Hepatocyte (in vitro differentiated cells): ENCODE measurements around the gene ATXN1. TPM values are rescaled to one million over a fixed set of nuclear protein-coding genes. Genes with fewer than 3 reads are reported as not detected.
A peak's percentile ranks its signal among the peaks of the same experiment; 100 is the strongest.

Experiments
- DNase-seq: peaks from one replicate; pipeline ENCODE4 v3.0.0-alpha.2; 2016; ENCODE audit warnings: low spot score
- H2AFZ ChIP-seq: fragments of 200-600 bp; sonication (generic); 2 replicates; pipeline ENCODE4 v1.6.0; 2016; ENCODE audit warnings: antibody characterized with exemption, mild to moderate bottlenecking
- H3K27ac ChIP-seq: fragments of 200-600 bp; sonication (generic); 2 replicates; pipeline ENCODE4 v1.5.1; 2016; ENCODE audit warnings: mild to moderate bottlenecking
- H3K27me3 ChIP-seq: fragments of 200-600 bp; sonication (generic); 2 replicates; pipeline ENCODE4 v1.6.1; 2016
- H3K36me3 ChIP-seq: fragments of 200-600 bp; sonication (generic); replicated peaks from 2 replicates; pipeline ENCODE4 v1.5.1; 2016; ENCODE audit warnings: low read depth; ENCODE audit not compliant: insufficient read depth
- H3K4me1 ChIP-seq: fragments of 200-600 bp; sonication (generic); 2 replicates; pipeline ENCODE4 v1.5.1; 2016; ENCODE audit warnings: mild to moderate bottlenecking, moderate library complexity; ENCODE audit not compliant: insufficient read depth
- H3K4me2 ChIP-seq: fragments of 200-600 bp; sonication (generic); 2 replicates; pipeline ENCODE4 v1.6.0; 2016
- H3K4me3 ChIP-seq: fragments of 200-600 bp; sonication (generic); 2 replicates; pipeline ENCODE4 v1.5.1; 2016; ENCODE audit warnings: mild to moderate bottlenecking
- H3K79me2 ChIP-seq: fragments of 200-600 bp; sonication (generic); 2 replicates; pipeline ENCODE4 v1.6.0; 2017; ENCODE audit warnings: mild to moderate bottlenecking
- H3K9me2 ChIP-seq: fragments of 200-600 bp; sonication (generic); replicated peaks from 2 replicates; pipeline ENCODE4 v1.6.0; 2017; ENCODE audit warnings: mild to moderate bottlenecking; ENCODE audit not compliant: insufficient read depth
- H3K9me3 ChIP-seq: fragments of 200-600 bp; sonication (generic); 2 replicates; pipeline ENCODE4 v1.5.1; 2016; ENCODE audit warnings: low read depth, mild to moderate bottlenecking
- H4K20me1 ChIP-seq: fragments of 200-600 bp; sonication (generic); 2 replicates; pipeline ENCODE4 v1.6.0; 2016; ENCODE audit warnings: mild to moderate bottlenecking; ENCODE audit not compliant: insufficient read depth, poor library complexity, severe bottlenecking
- CTCF ChIP-seq: fragments of 200-600 bp; sonication (generic); IDR thresholded peaks from 2 replicates; pipeline ENCODE4 v1.5.1; 2016; ENCODE audit warnings: antibody characterized with exemption, mild to moderate bottlenecking; ENCODE audit not compliant: poor library complexity
- EZH2 ChIP-seq: fragments of 200-600 bp; sonication (generic); IDR thresholded peaks from 2 replicates; pipeline ENCODE4 v1.6.1; 2016; ENCODE audit warnings: antibody characterized with exemption, mild to moderate bottlenecking, borderline replicate concordance
- EZH2phosphoT487 ChIP-seq: fragments of 200-600 bp; sonication (generic); IDR thresholded peaks from one replicate; pipeline ENCODE4 v1.6.1; 2018; ENCODE audit warnings: antibody characterized with exemption, mild to moderate bottlenecking, low read depth, moderate library complexity; ENCODE audit not compliant: unreplicated experiment, severe bottlenecking
- WGBS: methylation state at CpG from one replicate; pipeline ENCODE4 v1.1.6; 2016; ENCODE audit warnings: low lambda C conversion rate; ENCODE audit errors: missing lambda C conversion rate; 5-methylcytosine and 5-hydroxymethylcytosine counted together
- polyA plus RNA-seq: library from polyadenylated mRNA; unstranded; fragments of >200 nt; fragmentation: Nextera tagmentation; extraction: Ambion mirVana; gene quantifications from 2 replicates; pipeline ENCODE4 v1.2.1, GENCODE V29; 2016
- total RNA-seq: library from RNA; depleted of rRNA; stranded (reverse); fragments of >200 nt; gene quantifications from 2 replicates; pipeline ENCODE4 v1.2.3, GENCODE V29; 2014

The ATXN1 gene
- total and polyA plus RNA-seq, 2 experiments from 2014 or later = 14.7 to 32.6 TPM

- H2AFZ ChIP-seq = no peak overlapping the region
- H3K4me3 ChIP-seq = no peak overlapping the region
- H3K36me3 ChIP-seq = no peaks in the 10 kb centered on the region
- no peaks in the 10 kb centered on the region for H3K27me3 ChIP-seq
- 64% methylated on average over 4 of the region's 4 CpGs for WGBS
- H4K20me1 ChIP-seq = no peaks in the 10 kb centered on the region
- H3K4me1 ChIP-seq = peaks cover 28% of the 10 kb centered on the region
- H3K9me3 ChIP-seq = no peaks in the 10 kb centered on the region
- DNase-seq = no peak
- H3K79me2 ChIP-seq = peaks cover 2% of the 10 kb centered on the region
- no peak overlapping the region for H3K4me2 ChIP-seq
- H3K9me2 ChIP-seq = no peaks in the 10 kb centered on the region
- H3K27ac ChIP-seq = no peak overlapping the region
- no peak for TF ChIP-seq EZH2
- TF ChIP-seq EZH2phosphoT487 = no peak
- no peak for TF ChIP-seq CTCF
Measured at GRCh38 chr6:16405375-16405774, 355.9 kb downstream of the ATXN1 start.

GRCh38 chr6:16404456-16404855 lies 356.8 kb downstream of the ATXN1 start:
- H3K79me2 ChIP-seq = peaks cover 2% of the 10 kb centered on the region
- no peaks in the 10 kb centered on the region for H3K9me3 ChIP-seq
- TF ChIP-seq CTCF = no peak
- TF ChIP-seq EZH2 = no peak
- no peak for TF ChIP-seq EZH2phosphoT487
- H3K4me3 ChIP-seq = no peak overlapping the region
- no peak overlapping the region for H3K4me2 ChIP-seq
- no peaks in the 10 kb centered on the region for H3K27me3 ChIP-seq
- H3K36me3 ChIP-seq = no peaks in the 10 kb centered on the region
- H3K4me1 ChIP-seq = peaks cover 28% of the 10 kb centered on the region
- no peak overlapping the region for H2AFZ ChIP-seq
- DNase-seq = no peak
- H4K20me1 ChIP-seq = no peaks in the 10 kb centered on the region
- H3K27ac ChIP-seq = peak overlapping the region; percentile 52
- WGBS = 94% methylated on average over 15 of the region's 15 CpGs
- no peaks in the 10 kb centered on the region for H3K9me2 ChIP-seq

- Histone ChIP-seq H3K27ac (peak overlapping the region; percentile 52), H3K9me3 (no peaks in the 10 kb centered on the region), H3K4me1 (peaks cover 28% of the 10 kb centered on the region), H3K79me2 (peaks cover 2% of the 10 kb centered on the region), H3K27me3 (no peaks in the 10 kb centered on the region), H2AFZ (no peak overlapping the region), H3K4me2 (no peak overlapping the region), H3K9me2 (no peaks in the 10 kb centered on the region), H3K4me3 (no peak overlapping the region), H3K36me3 (no peaks in the 10 kb centered on the region), H4K20me1 (no peaks in the 10 kb centered on the region)
- no peak for DNase-seq
- TF ChIP-seq CTCF (peak; percentile 51), EZH2phosphoT487 (no peak)
- 61% methylated on average over 3 of the region's 3 CpGs for WGBS
Measured at GRCh38 chr6:16403831-16404230, 357.4 kb downstream of the ATXN1 start.

GRCh38 chr6:16402581-16402900 lies 358.7 kb downstream of the ATXN1 start:
- no peak for TF ChIP-seq EZH2phosphoT487
- no peak for TF ChIP-seq CTCF
- TF ChIP-seq EZH2 = no peak
- H2AFZ ChIP-seq = no peak overlapping the region
- peaks cover 28% of the 10 kb centered on the region for H3K4me1 ChIP-seq
- H3K27ac ChIP-seq = peak overlapping the region; percentile 41
- peak overlapping the region; percentile 22 for H3K4me2 ChIP-seq
- H3K4me3 ChIP-seq = no peak overlapping the region
- no peaks in the 10 kb centered on the region for H4K20me1 ChIP-seq
- H3K36me3 ChIP-seq = no peaks in the 10 kb centered on the region
- no peaks in the 10 kb centered on the region for H3K9me2 ChIP-seq
- peak; percentile 29 for DNase-seq
- H3K27me3 ChIP-seq = no peaks in the 10 kb centered on the region
- H3K79me2 ChIP-seq = peaks cover 2% of the 10 kb centered on the region
- 43% methylated on average over 2 of the region's 2 CpGs for WGBS
- H3K9me3 ChIP-seq = no peaks in the 10 kb centered on the region
